IPS-18a (cell line): ENCODE data around the gene SH3GL3.

ENCODE experiments used
- H3K27ac ChIP-seq: one replicate; pipeline ENCODE4 v1.5.1; 2013; ENCODE audit warnings: low read length
- H3K27me3 ChIP-seq: one replicate; pipeline ENCODE4 v1.6.1; 2013; ENCODE audit warnings: mild to moderate bottlenecking, low read length; ENCODE audit not compliant: control insufficient read depth, insufficient read depth
- H3K36me3 ChIP-seq: one replicate; pipeline ENCODE4 v1.6.1; 2013; ENCODE audit warnings: low read depth, low read length; ENCODE audit not compliant: control insufficient read depth
- H3K4me1 ChIP-seq: one replicate; pipeline ENCODE4 v1.6.1; 2013; ENCODE audit warnings: low read depth, low read length; ENCODE audit not compliant: control insufficient read depth
- H3K4me3 ChIP-seq: one replicate; pipeline ENCODE4 v1.5.1; 2013; ENCODE audit warnings: low read length
- H3K9ac ChIP-seq: one replicate; pipeline ENCODE4 v1.6.1; 2013; ENCODE audit warnings: mild to moderate bottlenecking, low read length, moderate library complexity
- H3K9me3 ChIP-seq: one replicate; pipeline ENCODE4 v1.6.1; 2013; ENCODE audit warnings: low read depth, low read length; ENCODE audit not compliant: control insufficient read depth

SH3GL3 gene

GRCh38 chr15:83602021-83602420, 154.9 kb downstream of the SH3GL3 start:
- Histone ChIP-seq H3K9me3 (no peaks in the 10 kb centered on the region), H3K36me3 (no peaks in the 10 kb centered on the region), H3K27ac (no peak overlapping the region), H3K9ac (no peak overlapping the region), H3K4me1 (no peaks in the 10 kb centered on the region), H3K27me3 (no peaks in the 10 kb centered on the region), H3K4me3 (no peak overlapping the region)

GRCh38 chr15:83604549-83604948, 157.4 kb downstream of the SH3GL3 start:
- Histone ChIP-seq H3K27me3 (no peaks in the 10 kb centered on the region), H3K4me3 (no peak overlapping the region), H3K36me3 (no peaks in the 10 kb centered on the region), H3K27ac (no peak overlapping the region), H3K4me1 (no peaks in the 10 kb centered on the region), H3K9ac (no peak overlapping the region), H3K9me3 (no peaks in the 10 kb centered on the region)

GRCh38 chr15:83605111-83605945, 158.2 kb downstream of the SH3GL3 start:
- no peaks in the 10 kb centered on the region for H3K9me3 ChIP-seq
- H3K27ac ChIP-seq = no peak overlapping the region
- no peaks in the 10 kb centered on the region for H3K27me3 ChIP-seq
- no peaks in the 10 kb centered on the region for H3K4me1 ChIP-seq
- H3K36me3 ChIP-seq = no peaks in the 10 kb centered on the region
- H3K4me3 ChIP-seq = no peak overlapping the region
- no peak overlapping the region for H3K9ac ChIP-seq

GRCh38 chr15:83610132-83610531, 163.0 kb downstream of the SH3GL3 start:
- H3K27ac ChIP-seq = no peak overlapping the region
- no peaks in the 10 kb centered on the region for H3K4me1 ChIP-seq
- H3K9ac ChIP-seq = no peak overlapping the region
- H3K9me3 ChIP-seq = no peaks in the 10 kb centered on the region
- H3K4me3 ChIP-seq = no peak overlapping the region
- H3K27me3 ChIP-seq = no peaks in the 10 kb centered on the region
- H3K36me3 ChIP-seq = no peaks in the 10 kb centered on the region

GRCh38 chr15:83610901-83611685, 164.0 kb downstream of the SH3GL3 start:
- Histone ChIP-seq H3K36me3 (no peaks in the 10 kb centered on the region), H3K27me3 (no peaks in the 10 kb centered on the region), H3K9me3 (no peaks in the 10 kb centered on the region), H3K27ac (no peak overlapping the region), H3K4me1 (no peaks in the 10 kb centered on the region), H3K4me3 (no peak overlapping the region), H3K9ac (no peak overlapping the region)

- no peaks in the 10 kb centered on the region for H3K36me3 ChIP-seq
- no peak overlapping the region for H3K9ac ChIP-seq
- no peak overlapping the region for H3K27ac ChIP-seq
- H3K9me3 ChIP-seq = no peaks in the 10 kb centered on the region
- H3K27me3 ChIP-seq = no peaks in the 10 kb centered on the region
- H3K4me3 ChIP-seq = no peak overlapping the region
- H3K4me1 ChIP-seq = no peaks in the 10 kb centered on the region
Measured at GRCh38 chr15:83612226-83612625, 165.1 kb downstream of the SH3GL3 start.

GRCh38 chr15:83612898-83613635, 165.9 kb downstream of the SH3GL3 start:
- no peak overlapping the region for H3K4me3 ChIP-seq
- no peaks in the 10 kb centered on the region for H3K4me1 ChIP-seq
- no peak overlapping the region for H3K9ac ChIP-seq
- no peaks in the 10 kb centered on the region for H3K9me3 ChIP-seq
- no peak overlapping the region for H3K27ac ChIP-seq
- H3K27me3 ChIP-seq = no peaks in the 10 kb centered on the region
- no peaks in the 10 kb centered on the region for H3K36me3 ChIP-seq

GRCh38 chr15:83613714-83614113, 166.6 kb downstream of the SH3GL3 start:
- H3K9ac ChIP-seq = no peak overlapping the region
- no peak overlapping the region for H3K27ac ChIP-seq
- H3K4me1 ChIP-seq = no peaks in the 10 kb centered on the region
- H3K9me3 ChIP-seq = no peaks in the 10 kb centered on the region
- H3K4me3 ChIP-seq = no peak overlapping the region
- no peaks in the 10 kb centered on the region for H3K36me3 ChIP-seq
- no peaks in the 10 kb centered on the region for H3K27me3 ChIP-seq

GRCh38 chr15:83616840-83617239, 169.7 kb downstream of the SH3GL3 start:
- no peak overlapping the region for H3K27ac ChIP-seq
- no peaks in the 10 kb centered on the region for H3K4me1 ChIP-seq
- no peaks in the 10 kb centered on the region for H3K36me3 ChIP-seq
- no peaks in the 10 kb centered on the region for H3K27me3 ChIP-seq
- no peak overlapping the region for H3K4me3 ChIP-seq
- no peak overlapping the region for H3K9ac ChIP-seq
- no peaks in the 10 kb centered on the region for H3K9me3 ChIP-seq

GRCh38 chr15:83626171-83626802, 179.1 kb downstream of the SH3GL3 start:
- no peaks in the 10 kb centered on the region for H3K36me3 ChIP-seq
- H3K9me3 ChIP-seq = no peaks in the 10 kb centered on the region
- no peak overlapping the region for H3K4me3 ChIP-seq
- no peaks in the 10 kb centered on the region for H3K4me1 ChIP-seq
- H3K9ac ChIP-seq = no peak overlapping the region
- no peaks in the 10 kb centered on the region for H3K27me3 ChIP-seq
- no peak overlapping the region for H3K27ac ChIP-seq

- no peaks in the 10 kb centered on the region for H3K4me1 ChIP-seq
- no peak overlapping the region for H3K27ac ChIP-seq
- H3K9ac ChIP-seq = no peak overlapping the region
- no peaks in the 10 kb centered on the region for H3K9me3 ChIP-seq
- H3K36me3 ChIP-seq = no peaks in the 10 kb centered on the region
- H3K4me3 ChIP-seq = no peak overlapping the region
- H3K27me3 ChIP-seq = no peaks in the 10 kb centered on the region
Measured at GRCh38 chr15:83631534-83631933, 184.4 kb downstream of the SH3GL3 start.
